Endothelial cell of umbilical vein (primary cell): ENCODE results near the gene HCN2. TPM values are rescaled to one million over a fixed set of nuclear protein-coding genes. Genes with fewer than 3 reads are reported as not detected.
A peak's percentile ranks its signal among the peaks of the same experiment; 100 is the strongest.

Source experiments
- BruUV-seq: library from RNA; stranded (reverse); fragments of 400-500 nt; replicated peaks from 2 replicates; lab custom pipeline; 2021; lab: Mats Ljungman, UMichigan
- CTCF ChIA-PET: fragments of 300-600, 350-600 bp; sonication (Branson Sonifier 250); formaldehyde crosslinking; loops from one replicate; lab custom pipeline; 2021; ENCODE audit warnings: antibody characterized with exemption, inconsistent platforms; lab: Charles Lee
- POLR2A ChIA-PET: fragments of 300-600, 350-600 bp; sonication (Branson Sonifier 250); formaldehyde crosslinking; loops from one replicate; lab custom pipeline; 2021; ENCODE audit warnings: antibody characterized with exemption, inconsistent platforms; lab: Charles Lee
- DNase-seq: peaks from one replicate; pipeline ENCODE4 v3.0.0-alpha.2; 2011; ENCODE audit warnings: low read depth, low spot score
- FAIRE-seq: peaks from 2 replicates; lab custom pipeline; 2011; peaks lifted over from hg19 to GRCh38; lab: Jason Lieb, UNC
- H2AFZ ChIP-seq: 2 replicates; pipeline ENCODE4 v1.6.0; 2012; ENCODE audit warnings: low read depth, low read length, control low read depth, inconsistent platforms
- H3K27ac ChIP-seq: 2 replicates; pipeline ENCODE4 v1.5.1; 2011; ENCODE audit warnings: low read depth, mild to moderate bottlenecking, control low read depth, low read length, moderate library complexity; ENCODE audit not compliant: insufficient read depth
- H3K27me3 ChIP-seq, 2 experiments: 2 replicates each; pipeline versions ENCODE4 v1.6.0 to v1.6.1; 2011; ENCODE audit warnings: low read length in 2 of 2, mixed read lengths in 1 of 2; ENCODE audit not compliant: control insufficient read depth in 2 of 2, insufficient read depth in 2 of 2
- H3K36me3 ChIP-seq, 2 experiments: 2 replicates in 1 of 2; 3 replicates in 1 of 2; pipeline ENCODE4 v1.5.1; 2011; ENCODE audit warnings: low read length in 2 of 2, mild to moderate bottlenecking in 1 of 2, moderate library complexity in 1 of 2; ENCODE audit not compliant: control insufficient read depth in 2 of 2, insufficient read depth in 2 of 2; ENCODE audit errors: extremely low read depth in 1 of 2
- H3K4me1 ChIP-seq: 3 replicates; pipeline ENCODE4 v1.5.1; 2011; ENCODE audit warnings: mild to moderate bottlenecking, low read length; ENCODE audit not compliant: control insufficient read depth, insufficient read depth; ENCODE audit errors: extremely low read depth
- H3K4me2 ChIP-seq: 2 replicates; pipeline ENCODE4 v1.6.1; 2011; ENCODE audit warnings: low read length, control low read depth, mixed read lengths; ENCODE audit not compliant: insufficient read depth
- H3K4me3 ChIP-seq, 3 experiments: fragments of 200-600 bp in 1 of 3; sonication (generic), shearing (Covaris generic) in 1 of 3; replicated peaks in 1 of 3; 2 replicates each; pipeline ENCODE4 v1.5.1; 2011 to 2016; ENCODE audit warnings: control low read depth in 3 of 3, low read length in 3 of 3, mild to moderate bottlenecking in 2 of 3, inconsistent platforms in 1 of 3, low read depth in 1 of 3, moderate library complexity in 1 of 3; ENCODE audit not compliant: insufficient read depth in 1 of 3
- H3K79me2 ChIP-seq: 2 replicates; pipeline ENCODE4 v1.6.0; 2012; ENCODE audit warnings: low read length, inconsistent platforms; ENCODE audit not compliant: control insufficient read depth, insufficient read depth
- H3K9ac ChIP-seq: replicated peaks from 2 replicates; pipeline ENCODE3; 2011; ENCODE audit warnings: low read length, control low read depth; ENCODE audit not compliant: insufficient read depth; ENCODE audit errors: extremely low read depth
- H3K9me1 ChIP-seq: replicated peaks from 3 replicates; pipeline ENCODE4 v1.6.0; 2011; ENCODE audit warnings: mild to moderate bottlenecking, low read length; ENCODE audit not compliant: control insufficient read depth, insufficient read depth; ENCODE audit errors: extremely low read depth
- H3K9me3 ChIP-seq: replicated peaks from 2 replicates; pipeline ENCODE4 v1.5.1; 2012; ENCODE audit warnings: low read length, inconsistent platforms; ENCODE audit not compliant: control insufficient read depth, insufficient read depth
- H4K20me1 ChIP-seq: replicated peaks from 2 replicates; pipeline ENCODE3; 2011; ENCODE audit warnings: mild to moderate bottlenecking, low read length; ENCODE audit not compliant: control insufficient read depth, insufficient read depth; ENCODE audit errors: extremely low read depth
- EZH2 ChIP-seq: IDR thresholded peaks from 2 replicates; pipeline ENCODE4 v1.6.1; 2012; ENCODE audit warnings: borderline replicate concordance, low read depth, mild to moderate bottlenecking, moderate library complexity, low read length, inconsistent platforms; ENCODE audit not compliant: severe bottlenecking
- FOS ChIP-seq: IDR thresholded peaks from 2 replicates; pipeline ENCODE4 v1.6.1; 2011; ENCODE audit warnings: mild to moderate bottlenecking, low read length, moderate library complexity, borderline replicate concordance; ENCODE audit not compliant: insufficient read depth
- JUN ChIP-seq: IDR thresholded peaks from 2 replicates; pipeline ENCODE4 v1.6.1; 2011; ENCODE audit warnings: borderline replicate concordance, low read depth; ENCODE audit not compliant: insufficient read length, insufficient read depth
- POLR2AphosphoS5 ChIP-seq: IDR thresholded peaks from 2 replicates; pipeline ENCODE4 v1.6.1; 2012; ENCODE audit warnings: low read depth, mild to moderate bottlenecking, control low read depth, low read length, moderate library complexity; ENCODE audit not compliant: insufficient read depth
- dilution Hi-C: fragments of 300-500 bp; cut with MboI; formaldehyde crosslinking; loops from one replicate; pipeline ENCODE4 v1.15.0; 2019; ENCODE audit warnings: low sequenced_read_pairs; ENCODE audit not compliant: extremely low pct_ligation_motif_present
- intact Hi-C: fragments of 100-400 bp; cut with micrococcal nuclease; formaldehyde crosslinking; loops from one replicate; pipeline ENCODE4 v1.10.0; 2022
- polyA plus RNA-seq, 4 experiments: library from polyadenylated mRNA; depleted of rRNA in 3 of 4; stranded (reverse) in 3 of 4; unstranded in 1 of 4; fragments of >200 nt; gene quantifications; 2 replicates each; pipeline versions ENCODE4 v1.2.1 to v1.2.3, GENCODE V29; 2011 to 2012; ENCODE audit warnings: missing spikeins in 1 of 4
- total RNA-seq: library from RNA; stranded (reverse); gene quantifications from 2 replicates; pipeline ENCODE4 v1.2.3, GENCODE V29; 2021
- TF ChIP-seq, protein P1 (sequence below), 2 donors: IDR thresholded peaks; 1 replicate in 1 of 2; 2 replicates in 1 of 2; pipeline ENCODE4 v1.5.1; 2011; ENCODE audit warnings: low read length in 2 of 2, mild to moderate bottlenecking in 2 of 2, moderate library complexity in 2 of 2, control low read depth in 1 of 2, inconsistent platforms in 1 of 2, low read depth in 1 of 2; ENCODE audit not compliant: insufficient read depth in 1 of 2; ENCODE audit errors: extremely low read depth in 1 of 2

HCN2 gene
- total and polyA plus RNA-seq, 2 donors (not counting 3 experiments of a cell fraction or from before 2014, with no cell fraction given) = 0.18 to 0.53 TPM

DNA sequence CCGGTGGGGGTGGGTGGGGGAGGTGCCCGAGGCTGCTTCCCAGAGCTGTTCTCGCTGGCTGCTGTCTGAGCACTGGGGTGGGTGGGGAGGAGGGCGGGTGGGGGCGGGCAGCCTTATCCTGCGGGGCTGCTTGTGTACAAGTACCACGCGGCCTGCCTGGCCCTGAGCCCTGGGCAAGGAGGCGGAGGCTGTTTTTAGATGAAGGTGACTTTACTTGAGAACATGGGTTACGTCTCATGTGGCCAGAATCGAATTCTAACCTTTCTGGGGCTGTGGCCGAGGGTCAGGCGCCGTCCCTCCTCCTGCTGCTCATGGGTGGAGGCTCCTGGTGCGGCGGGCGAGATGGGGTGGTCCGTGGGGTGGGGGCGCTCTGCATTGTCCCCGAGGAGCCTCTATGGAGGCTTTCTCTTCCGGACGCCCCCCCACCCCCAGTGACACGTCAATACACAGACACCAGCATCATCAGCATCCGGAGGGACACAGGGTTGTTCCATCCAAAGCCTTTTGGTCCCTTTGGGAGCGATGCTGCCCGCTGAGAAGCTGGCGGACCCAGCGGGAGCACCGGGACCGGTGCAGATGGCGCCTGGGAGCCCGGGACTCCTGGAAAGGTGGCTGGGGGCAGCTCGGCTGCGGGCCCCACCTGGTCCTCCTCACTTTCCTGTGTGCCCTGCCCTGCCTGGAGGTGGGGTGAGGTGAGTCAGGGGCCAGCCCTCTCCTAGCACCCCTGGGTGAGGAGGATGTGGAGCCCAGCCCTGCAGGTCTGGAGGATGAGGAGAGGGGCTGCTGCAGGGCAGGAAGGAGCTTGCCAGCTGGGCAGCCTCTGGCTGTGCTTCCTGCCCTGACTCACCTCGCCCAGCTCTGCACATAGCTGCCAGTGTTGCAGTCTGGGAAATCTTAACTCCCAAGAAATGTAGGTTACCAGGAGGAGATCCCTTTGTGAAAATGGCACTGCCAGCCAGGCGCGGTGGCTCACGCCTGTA lies 13.9 kb upstream of the HCN2 start:
- CTCF ChIA-PET = interaction anchor here (0.5 to 2.6 kb wide), 9 partner anchors 8 to 158 kb away, joined by 3 to 21 read pairs (median 4); partner anchors contain the start of gene RNF126
- no peaks in the 10 kb centered on the region for H3K9me3 ChIP-seq
- no peak overlapping the region for H2AFZ ChIP-seq
- H3K4me3 ChIP-seq = no peak overlapping the region
- H3K27ac ChIP-seq = no peak overlapping the region
- peaks cover 2% of the 10 kb centered on the region for H4K20me1 ChIP-seq
- peak overlapping the region; percentile 2 for H3K4me2 ChIP-seq
- dilution Hi-C loops = no loop called here
- DNase-seq (peak; percentile 50), FAIRE-seq (peak; percentile 93)
- no TSS peak for BruUV-seq
- H3K36me3 ChIP-seq = peaks cover 5 to 17% of the 10 kb centered on the region in 2 experiments
- peaks cover 75% of the 10 kb centered on the region for H3K79me2 ChIP-seq
- TF ChIP-seq, protein P1, sequence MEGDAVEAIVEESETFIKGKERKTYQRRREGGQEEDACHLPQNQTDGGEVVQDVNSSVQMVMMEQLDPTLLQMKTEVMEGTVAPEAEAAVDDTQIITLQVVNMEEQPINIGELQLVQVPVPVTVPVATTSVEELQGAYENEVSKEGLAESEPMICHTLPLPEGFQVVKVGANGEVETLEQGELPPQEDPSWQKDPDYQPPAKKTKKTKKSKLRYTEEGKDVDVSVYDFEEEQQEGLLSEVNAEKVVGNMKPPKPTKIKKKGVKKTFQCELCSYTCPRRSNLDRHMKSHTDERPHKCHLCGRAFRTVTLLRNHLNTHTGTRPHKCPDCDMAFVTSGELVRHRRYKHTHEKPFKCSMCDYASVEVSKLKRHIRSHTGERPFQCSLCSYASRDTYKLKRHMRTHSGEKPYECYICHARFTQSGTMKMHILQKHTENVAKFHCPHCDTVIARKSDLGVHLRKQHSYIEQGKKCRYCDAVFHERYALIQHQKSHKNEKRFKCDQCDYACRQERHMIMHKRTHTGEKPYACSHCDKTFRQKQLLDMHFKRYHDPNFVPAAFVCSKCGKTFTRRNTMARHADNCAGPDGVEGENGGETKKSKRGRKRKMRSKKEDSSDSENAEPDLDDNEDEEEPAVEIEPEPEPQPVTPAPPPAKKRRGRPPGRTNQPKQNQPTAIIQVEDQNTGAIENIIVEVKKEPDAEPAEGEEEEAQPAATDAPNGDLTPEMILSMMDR (IDR thresholded peaks at IDR 0.05; ENCODE audit: extremely low read depth in 1 of 2, insufficient read depth in 1 of 2, low read depth in 1 of 2, low read length in 2 of 2) = no peak
- peak; percentile 26 for TF ChIP-seq JUN
- TF ChIP-seq EZH2 = no peak
- peak; percentile 42 for TF ChIP-seq POLR2AphosphoS5
- TF ChIP-seq FOS = peak; percentile 56
- no peaks in the 10 kb centered on the region for H3K9me1 ChIP-seq
- peaks cover 28% of the 10 kb centered on the region for H3K4me1 ChIP-seq
- intact Hi-C loops = no loop called here
- no peaks in the 10 kb centered on the region for H3K27me3 ChIP-seq
- POLR2A ChIA-PET = interaction anchor here (1.0 kb wide), 1 partner anchor 9 kb away, joined by 4 read pairs; no protein-coding TSS in a partner anchor
- H3K9ac ChIP-seq = no peak overlapping the region
